NCI-H146 (cell line): ENCODE data around the gene NAV2.
"Not testable (repeated sequence)": the region's sequence is repeated elsewhere in the genome, so short reads cannot be mapped to it uniquely, and the experiment has no call there.

Experiments
- DNase-seq: peaks from one replicate; lab custom pipeline; 2025; lab: John Stamatoyannopoulos, UW

Gene NAV2

DNA sequence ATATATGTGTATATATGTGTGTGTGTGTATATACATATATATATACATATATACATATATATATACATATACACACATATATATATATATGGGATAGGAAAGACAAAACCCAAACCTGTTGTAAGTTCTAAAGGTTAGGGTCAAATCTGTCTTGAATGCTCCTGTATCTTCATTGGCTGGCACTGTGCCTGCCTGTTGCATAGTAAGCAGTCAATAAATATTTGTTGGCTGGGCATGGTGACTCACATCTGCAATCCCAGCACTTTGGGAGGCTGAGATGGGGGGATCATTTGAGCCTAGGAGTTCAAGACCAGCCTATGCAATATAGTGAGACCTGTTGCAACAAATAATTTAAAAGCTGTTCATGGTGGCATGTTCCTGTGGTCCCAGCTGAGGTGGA lies 242.3 kb downstream of the NAV2 start:
- DNase-seq = no peak

DNA sequence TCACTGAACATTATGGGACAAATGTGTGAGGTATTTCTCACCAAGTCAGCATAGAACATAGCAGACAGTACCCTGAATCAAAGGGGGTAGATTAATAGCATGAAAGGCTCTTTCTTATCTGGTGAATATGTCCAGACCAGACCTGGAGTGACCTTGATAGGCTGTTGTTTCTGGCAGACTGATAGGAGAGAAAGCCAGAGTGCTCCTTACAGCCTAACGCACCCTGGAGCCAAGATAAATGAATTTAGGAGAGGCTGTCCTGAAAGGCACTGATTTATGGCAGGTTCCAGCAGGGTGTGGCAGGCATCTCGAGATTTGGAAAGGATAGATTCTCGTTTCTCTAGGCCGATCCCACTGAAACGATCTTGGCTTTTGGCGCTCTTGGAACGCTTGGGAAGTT lies 243.0 kb downstream of the NAV2 start:
- DNase-seq = no peak

DNA sequence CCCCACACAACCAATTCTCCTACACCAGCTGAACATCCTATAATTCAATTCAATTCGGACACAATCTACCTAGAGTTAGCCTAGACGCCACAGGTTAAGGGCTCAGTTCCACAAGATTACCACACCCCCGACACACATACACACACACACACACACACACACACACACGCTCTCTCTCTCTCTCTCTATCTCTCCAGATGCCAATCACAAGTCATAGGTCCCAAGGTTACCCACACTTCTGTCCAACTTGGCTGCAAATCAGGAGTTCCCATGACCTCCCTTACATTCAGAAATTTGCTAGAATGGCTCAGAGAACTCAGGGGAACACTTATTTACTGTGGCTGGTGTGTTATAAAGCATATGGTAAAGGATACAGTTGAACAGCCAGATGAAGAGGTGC lies 243.6 kb downstream of the NAV2 start:
- DNase-seq = no peak

DNA sequence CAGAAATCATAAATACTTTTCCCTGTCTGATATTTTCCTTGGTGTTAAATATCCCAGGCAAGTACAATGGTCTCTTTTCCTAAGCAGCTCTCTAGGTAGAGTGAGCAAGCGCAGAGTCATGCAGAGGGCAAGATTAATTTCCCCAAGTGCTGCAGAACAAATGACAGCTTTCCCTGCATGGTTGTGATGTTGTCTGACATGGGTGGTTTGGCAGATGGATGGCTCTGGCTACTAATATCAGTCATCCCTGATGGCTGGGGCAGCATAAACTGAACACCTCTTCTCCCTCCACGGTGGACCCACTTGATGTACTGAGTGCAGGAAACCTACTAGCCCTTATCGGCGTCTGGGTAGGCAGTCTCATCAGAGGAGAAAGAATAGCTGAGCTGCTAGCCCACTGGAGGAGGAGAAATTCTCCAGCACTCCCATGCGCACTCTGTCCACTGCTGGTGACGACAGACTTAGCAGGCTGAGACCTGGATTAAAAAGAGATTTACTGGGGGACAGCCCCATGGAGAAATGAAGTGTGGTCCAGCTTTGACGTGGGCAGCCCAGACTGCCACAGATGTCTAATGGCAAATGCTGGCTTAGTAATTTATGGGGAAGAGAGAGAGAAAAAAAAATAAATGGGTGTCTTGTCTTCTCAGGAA lies 244.8 kb downstream of the NAV2 start:
- no peak for DNase-seq

DNA sequence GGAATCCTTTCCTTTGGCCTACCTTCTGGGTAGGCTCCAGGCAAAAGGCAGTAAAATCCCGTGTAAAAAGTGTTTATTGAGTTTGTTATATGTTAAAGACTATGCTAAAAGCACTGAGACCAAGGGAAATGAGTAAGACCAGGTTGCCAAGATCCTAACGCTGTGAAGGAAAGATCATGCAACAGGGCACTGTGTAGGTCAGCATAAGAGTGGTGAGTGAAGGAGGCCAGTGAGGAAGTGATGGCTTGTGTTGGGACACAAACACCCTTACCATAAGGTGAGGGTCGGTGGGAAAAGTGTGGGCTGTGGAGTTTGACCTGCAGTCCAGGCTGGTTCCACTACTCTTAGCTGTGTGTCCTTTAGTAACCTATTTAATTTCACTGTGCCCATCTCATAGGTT lies 245.6 kb downstream of the NAV2 start:
- no peak for DNase-seq

DNA sequence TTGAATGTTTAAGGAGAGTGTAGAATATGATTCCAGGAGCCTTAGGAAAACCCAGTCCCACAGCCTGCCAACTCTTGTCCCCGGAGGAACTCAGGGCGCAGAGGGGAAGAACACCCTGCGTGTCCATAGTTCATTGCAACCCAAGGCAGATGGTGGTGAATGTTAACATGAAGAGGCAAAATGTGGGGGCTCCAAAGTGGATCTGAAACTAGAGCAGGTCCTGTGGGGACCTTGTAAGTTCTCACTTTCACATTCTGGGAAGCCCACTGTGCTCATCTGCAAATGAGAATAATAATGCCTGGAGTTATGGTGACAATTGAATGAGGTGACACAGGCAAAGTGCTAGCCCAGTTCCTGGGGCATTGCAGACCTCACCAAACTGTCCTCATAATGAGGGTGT lies 246.6 kb downstream of the NAV2 start:
- no peak for DNase-seq

DNA sequence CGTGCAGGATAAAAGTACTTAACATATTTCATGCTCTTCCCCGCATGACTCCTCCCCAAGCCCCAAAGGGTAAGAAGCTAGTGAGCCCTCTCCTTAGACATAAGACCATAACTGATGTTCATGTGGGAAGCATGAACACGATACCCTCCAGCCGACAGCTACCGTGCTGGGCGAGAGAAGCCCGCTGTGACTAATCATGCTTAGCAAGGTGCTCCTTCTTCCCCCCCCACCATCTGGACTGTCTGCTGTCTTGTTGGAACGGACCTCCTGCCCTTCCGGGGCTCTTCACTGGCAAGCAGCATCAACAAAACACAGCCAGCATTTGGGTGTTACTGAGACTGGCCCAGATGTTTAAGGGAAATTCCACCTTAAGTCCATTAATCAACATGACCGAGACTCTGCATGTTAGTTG lies 247.0 kb downstream of the NAV2 start:
- no peak for DNase-seq

DNA sequence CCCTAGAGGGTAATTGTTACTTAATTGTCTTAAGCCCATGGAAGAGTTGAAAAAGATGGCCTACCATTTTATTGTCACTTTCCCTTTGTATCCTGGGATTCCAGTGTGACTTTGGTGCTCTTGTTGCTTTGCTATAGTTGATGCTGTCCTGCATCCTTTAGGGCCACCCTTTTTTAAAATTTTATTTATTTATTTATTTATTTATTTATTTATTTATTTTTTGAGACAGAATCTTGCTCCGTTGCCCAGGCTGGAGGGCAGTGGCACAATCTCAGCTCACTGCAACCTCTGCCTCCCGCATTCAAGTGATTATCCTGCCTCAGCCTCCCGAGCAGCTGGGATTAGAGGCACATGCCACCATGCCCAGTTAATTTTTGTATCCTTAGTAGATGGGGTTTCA lies 247.8 kb downstream of the NAV2 start:
- DNase-seq = not testable (repeated sequence)

DNA sequence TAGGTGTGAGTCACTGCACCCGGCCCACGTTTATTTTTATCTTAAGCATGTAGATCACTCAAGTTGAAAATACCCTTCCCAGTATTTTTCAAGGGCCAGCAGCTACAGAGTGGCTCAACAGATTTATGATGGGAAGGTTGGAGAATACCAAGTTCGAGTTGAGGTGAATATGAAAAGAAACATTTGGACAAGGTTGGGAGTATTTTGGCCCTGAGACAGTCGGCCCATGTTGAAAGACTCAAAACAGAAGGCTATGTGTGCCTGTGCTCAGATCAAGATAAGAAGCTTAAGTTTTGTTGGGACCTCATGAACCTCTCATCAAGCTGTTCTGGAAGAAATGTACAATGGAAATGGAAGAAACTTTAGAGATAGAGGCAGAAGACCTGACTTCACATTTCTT lies 248.6 kb downstream of the NAV2 start:
- DNase-seq = no peak

DNA sequence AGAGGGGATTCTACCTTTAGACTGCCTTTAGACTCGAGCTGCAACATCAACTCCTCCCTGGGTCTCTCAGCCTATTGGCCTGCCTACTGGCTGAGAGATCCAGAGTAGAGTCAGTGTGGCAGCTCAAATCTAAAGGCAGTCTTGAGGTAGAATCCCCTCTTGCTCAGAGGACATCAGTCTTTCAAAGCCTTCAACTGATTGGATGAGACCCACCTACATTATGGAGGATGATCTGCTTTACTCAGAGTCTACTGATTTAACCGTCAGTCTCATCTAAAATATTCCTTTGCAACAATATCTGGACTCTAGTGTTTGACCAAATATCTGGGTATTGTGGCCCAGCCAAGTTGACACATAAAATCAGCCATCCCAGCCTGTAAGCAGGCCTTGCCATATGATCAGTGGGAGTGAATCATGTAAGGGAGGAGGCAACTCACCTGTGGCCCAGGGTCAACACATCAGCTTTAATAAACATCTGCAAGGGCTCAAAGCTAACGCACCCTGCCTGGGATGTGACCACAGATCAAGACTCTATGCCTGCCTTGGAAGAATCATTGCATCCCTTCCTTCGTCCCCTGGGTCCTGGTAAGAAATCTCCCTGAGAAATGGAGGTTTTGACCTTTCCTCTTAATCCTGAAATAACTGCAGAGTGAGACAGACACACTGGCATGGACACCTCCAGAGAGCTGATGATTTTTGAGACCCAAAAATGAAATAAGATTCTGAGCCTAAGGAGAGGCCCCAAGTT lies 249.6 kb downstream of the NAV2 start:
- DNase-seq = no peak

DNA sequence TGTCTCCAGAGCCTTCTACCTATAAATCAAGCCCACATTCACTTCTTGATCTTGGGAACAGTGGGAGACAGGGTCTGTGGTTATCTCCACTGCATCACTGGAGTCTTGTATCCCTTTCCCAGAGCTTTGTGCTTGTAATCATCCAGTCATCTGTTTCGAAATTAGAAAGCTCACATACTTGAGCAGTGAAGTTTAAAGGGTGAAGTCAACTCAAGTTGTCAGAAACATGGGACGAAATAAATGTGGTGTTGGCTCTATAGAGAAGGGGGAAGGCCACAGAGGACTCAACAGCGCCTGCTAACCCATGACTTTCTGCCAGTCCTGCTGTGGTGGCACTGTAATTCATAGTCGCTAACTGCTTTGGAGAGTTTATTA lies 250.2 kb downstream of the NAV2 start:
- no peak for DNase-seq

DNA sequence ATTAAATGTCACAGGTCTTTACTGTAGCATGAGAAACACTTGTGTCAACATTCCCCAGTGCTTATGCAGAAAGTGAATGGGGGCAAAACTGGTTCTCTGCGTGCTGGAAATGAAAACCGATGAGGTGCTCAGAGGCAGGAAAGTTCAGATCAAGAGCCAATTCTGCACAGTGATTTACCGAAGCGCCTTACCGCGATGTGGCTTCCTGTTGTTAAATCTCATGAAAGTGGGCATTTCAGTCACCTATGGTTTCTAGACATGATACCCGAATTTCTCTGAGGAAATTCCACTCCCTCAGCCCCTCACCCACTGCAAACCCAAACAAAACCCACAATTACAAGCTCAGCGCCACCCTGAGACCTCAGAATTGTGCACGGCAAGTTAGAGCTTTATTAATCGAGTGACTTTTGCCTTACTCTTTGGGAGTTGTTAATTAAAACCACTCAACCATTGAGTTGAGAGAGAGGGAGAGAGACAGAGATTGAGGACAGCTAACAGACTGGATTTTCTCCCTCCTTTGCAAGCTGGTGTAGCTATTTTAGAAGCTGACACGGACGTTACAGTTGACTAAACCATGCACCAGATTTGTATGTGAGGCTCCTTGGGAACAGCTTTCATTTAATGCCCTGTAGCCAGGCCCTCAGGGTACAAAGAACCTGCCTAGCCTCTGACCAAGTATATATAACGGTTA lies 251.2 kb downstream of the NAV2 start:
- DNase-seq = no peak

DNA sequence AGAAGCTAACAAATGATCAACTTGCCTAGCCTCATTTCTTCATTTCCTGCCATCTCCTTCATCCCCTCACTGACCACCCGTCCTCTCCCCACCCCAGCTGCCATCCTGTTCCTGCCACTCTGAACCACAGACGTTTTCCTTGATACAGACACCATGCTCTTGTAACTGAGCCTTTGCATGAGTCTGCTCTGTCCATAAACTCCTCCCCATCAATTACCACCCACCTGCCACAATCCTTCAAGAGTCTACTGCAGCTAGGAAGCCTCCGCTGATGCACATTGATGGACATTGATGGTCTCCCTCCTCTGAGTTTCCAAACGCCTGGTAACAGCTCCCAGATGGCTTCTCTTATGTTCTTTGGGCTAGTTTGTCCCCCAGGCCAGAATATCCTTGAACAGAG lies 253.8 kb downstream of the NAV2 start:
- no peak for DNase-seq

DNA sequence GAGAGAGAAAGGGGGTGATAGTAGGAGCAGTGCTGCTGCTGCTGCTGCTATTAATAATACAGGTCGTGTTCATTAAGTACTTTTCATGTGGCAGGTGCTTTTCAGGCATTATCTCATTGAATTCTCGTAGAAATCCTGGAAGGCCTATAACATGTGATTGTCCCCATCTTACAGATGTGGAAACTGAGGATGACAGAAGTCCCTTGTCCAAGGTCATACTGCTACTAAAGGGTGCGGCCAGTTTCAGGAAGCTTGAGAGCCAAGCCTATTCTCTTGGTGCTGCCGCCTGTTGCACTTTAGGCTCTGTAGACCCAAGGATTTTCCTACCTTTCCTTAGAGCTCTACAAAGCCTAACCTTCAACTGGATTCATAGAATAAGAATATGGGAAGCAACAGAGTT lies 254.3 kb downstream of the NAV2 start:
- no peak for DNase-seq

DNA sequence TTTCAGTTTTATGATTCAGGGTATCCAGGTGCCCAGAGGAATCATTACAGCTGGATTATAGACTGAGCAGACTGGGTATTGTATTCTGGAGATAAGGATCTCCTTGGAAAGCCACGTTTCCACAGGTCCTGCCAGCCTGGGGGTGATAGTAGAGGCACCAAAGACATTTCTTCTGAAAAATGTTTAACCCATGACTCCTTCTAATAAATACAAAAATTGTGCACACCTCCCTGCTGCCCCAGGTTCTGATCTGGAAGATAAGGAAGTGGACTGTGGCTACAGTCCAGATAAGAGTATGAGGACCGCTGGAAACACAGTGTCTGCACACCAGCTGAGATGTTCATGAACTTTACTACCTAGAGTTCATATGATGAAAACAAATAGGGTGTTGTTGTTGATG lies 255.2 kb downstream of the NAV2 start:
- no peak for DNase-seq

DNA sequence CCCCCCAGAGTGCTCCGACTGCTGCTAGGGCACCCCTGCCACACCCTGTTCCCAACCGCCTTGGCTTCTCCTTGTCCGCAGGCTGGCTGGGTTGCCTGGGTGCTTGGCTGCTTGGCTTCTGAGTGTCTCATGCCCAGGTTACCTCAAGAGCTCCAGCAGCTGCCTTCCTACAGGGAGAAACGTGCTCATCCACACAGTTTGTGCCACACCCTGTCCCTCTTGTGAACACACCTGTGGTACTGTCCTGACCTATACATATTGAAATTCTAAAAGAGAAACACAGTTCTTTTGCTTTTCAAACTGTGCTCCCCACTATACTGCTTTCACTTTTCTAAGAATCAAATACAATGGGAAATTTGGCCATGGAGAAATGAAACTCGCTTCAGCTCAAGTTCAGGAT lies 256.2 kb downstream of the NAV2 start:
- no peak for DNase-seq

DNA sequence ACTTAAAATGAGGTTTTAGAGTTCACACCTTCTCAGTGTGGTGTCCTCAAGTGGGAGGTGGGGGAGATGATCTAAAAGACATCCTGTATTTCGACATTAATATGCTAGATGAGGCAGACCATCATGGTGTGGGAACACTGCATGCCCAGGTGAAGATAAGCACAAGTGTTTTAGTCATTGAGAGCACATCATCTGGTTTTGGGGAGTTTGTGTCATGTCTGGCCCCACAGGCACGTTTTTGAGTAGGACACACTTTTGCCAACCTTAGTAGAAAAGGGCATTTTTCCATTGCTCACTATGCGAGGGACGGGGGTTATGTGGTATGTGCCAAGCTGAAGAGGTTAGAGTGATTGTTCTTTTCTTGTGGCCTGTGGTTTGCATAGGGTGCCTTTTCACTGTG lies 258.3 kb downstream of the NAV2 start:
- no peak for DNase-seq

DNA sequence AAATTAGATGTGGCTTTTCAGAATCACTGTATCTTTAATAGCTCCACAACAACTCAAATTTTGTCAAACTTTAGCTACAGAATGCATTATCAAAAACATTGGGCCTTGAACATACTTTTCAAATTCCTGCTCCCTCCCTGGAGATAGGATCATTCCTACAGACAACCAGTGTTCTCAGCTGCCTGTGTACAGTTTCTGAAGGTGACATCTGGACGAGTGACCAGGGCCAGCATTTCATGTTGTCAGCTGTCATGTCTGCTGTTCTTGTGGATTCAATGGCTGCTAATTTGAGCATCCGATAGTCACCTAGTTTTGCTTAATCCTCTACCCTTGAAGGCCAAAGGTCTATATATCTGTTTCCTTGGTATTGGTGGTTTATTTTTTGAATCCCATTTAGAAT lies 259.5 kb downstream of the NAV2 start:
- no peak for DNase-seq

DNA sequence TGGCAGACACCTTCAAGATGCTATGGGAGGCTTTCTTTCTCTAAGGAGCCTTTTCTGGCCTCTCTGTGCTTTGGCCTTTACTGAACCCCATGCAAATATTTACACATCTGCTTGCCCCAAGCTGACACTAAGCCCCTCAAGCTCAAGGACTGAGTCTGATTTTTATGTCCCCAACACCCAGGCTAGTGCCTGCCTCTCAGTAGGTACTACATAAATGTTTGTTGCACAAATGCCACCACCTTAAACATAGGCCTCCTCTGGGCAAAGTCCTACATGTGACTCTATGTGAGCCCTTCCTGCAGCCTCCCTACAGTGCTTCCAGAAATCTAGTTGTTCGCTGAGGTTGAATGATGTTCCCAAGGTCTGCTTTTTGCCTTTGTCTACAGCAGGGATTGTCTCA lies 260.0 kb downstream of the NAV2 start:
- no peak for DNase-seq

DNA sequence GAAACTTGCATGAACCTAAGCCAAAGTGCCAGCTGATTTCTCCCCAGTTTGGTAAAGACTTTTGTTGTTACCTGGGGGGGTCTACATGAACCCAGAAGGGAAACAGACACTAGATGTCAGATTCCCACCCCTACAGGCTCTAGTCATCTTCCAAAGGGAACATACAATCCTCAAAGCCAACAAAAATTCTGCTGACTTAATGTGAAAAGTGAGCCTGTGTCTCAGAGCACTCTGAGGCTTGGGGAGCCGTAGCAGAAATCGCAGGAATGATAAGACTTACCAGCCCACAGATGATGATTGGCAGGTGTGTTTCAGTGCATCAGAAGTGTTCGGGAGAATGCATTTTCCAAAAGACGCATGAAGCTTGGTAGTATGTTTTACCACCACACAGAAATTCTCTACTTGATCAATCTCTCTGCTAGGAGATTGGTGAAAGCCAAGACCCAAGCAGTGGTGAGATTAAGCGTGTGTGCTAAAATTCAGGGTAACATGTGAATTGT lies 260.5 kb downstream of the NAV2 start:
- DNase-seq = no peak

DNA sequence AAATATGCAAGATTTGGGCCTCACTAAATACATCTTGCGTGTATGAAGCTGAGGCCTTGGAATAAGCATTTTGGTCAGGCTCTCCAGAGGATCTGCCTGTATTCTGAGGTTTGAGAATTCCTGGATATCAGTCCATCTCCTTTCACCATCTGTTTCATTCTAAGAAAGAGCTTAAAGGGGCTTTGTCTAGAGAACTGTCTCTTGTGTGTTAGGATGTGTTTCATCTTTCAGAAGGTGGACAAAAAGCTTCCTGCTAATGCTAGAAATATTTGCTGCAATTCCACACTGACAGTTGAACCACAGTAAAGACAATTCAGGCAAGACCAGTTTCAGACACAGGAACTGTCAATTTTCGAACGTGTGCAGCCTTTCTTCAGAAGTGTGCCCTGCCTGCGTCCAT lies 262.2 kb downstream of the NAV2 start:
- DNase-seq = no peak

DNA sequence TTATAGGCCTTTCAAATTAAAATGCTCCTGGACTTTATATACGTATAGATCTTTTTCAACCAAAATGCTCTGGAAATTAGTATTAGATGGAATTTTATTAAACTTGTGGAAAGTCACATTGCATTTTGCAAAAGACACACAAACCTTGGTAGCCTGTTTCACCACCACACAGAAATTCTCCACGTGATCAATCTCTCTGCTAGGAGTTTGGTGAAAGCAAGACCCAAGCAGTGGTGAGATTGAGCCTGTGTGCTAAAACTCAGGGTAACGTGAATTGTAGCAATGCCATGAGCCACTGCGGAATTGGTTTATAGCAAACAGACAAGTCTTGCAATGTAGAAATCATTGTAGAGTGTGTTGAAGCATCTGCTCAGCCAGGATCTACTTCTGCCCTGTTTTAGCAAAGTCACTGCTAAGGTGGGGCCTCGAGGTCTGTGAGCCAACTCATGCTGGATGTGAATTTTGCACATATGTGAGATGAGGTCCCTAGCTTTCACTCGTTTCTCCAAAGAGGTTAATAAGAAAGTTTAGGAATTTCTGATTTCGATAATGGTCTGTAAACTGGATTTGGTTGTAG lies 262.9 kb downstream of the NAV2 start:
- no peak for DNase-seq
